Hepatic stellate cell (primary cell): ENCODE data around the gene KRT76.
"Not testable (repeated sequence)": the region's sequence is repeated elsewhere in the genome, so short reads cannot be mapped to it uniquely, and the experiment has no call there.

Experiments used
- DNase-seq: peaks from one replicate; pipeline ENCODE4 v3.0.0; 2011; ENCODE audit warnings: low spot score

KRT76 gene

GRCh38 chr12:52796839-52797528, 19.8 kb upstream of the KRT76 start:
- no peak for DNase-seq

- no peak for DNase-seq
These were observed 19.3 kb upstream of the KRT76 start for GRCh38 chr12:52796429-52796794.

GRCh38 chr12:52795694-52796428, 18.7 kb upstream of the KRT76 start, which contains the start of gene KRT3:
Gene KRT3, minus strand, starts transcription at chr12:52796117. Its CDS starts 75 bp downstream, at chr12:52796042.
- DNase-seq: no peak

- DNase-seq: not testable (repeated sequence)
These were observed 18.2 kb upstream of the KRT76 start for GRCh38 chr12:52795332-52795674.

GRCh38 chr12:52794479-52795331, 17.6 kb upstream of the KRT76 start:
- no peak for DNase-seq

GRCh38 chr12:52792185-52793029, 15.3 kb upstream of the KRT76 start:
- no peak for DNase-seq

- DNase-seq: no peak
These were observed 14.4 kb upstream of the KRT76 start for GRCh38 chr12:52791271-52792184.

GRCh38 chr12:52790427-52791270, 13.5 kb upstream of the KRT76 start:
- DNase-seq: no peak

- DNase-seq: no peak
These were observed 12.7 kb upstream of the KRT76 start for GRCh38 chr12:52789637-52790426.

- DNase-seq: no peak
These were observed 11.9 kb upstream of the KRT76 start for GRCh38 chr12:52788876-52789636.

- no peak for DNase-seq
These were observed 11.2 kb upstream of the KRT76 start for GRCh38 chr12:52788192-52788875.

GRCh38 chr12:52787324-52788191, 10.4 kb upstream of the KRT76 start:
- no peak for DNase-seq

GRCh38 chr12:52784909-52785308, 7.8 kb upstream of the KRT76 start:
- DNase-seq: no peak

- no peak for DNase-seq
These were observed 6.6 kb upstream of the KRT76 start for GRCh38 chr12:52783563-52784316.

GRCh38 chr12:52782502-52782901, 5.4 kb upstream of the KRT76 start:
- no peak for DNase-seq
